Fibroblast of upper back skin (primary cell): ENCODE results near the gene RIN1.
A peak's percentile ranks its signal among the peaks of the same experiment; 100 is the strongest.
"Not testable (repeated sequence)": the region's sequence is repeated elsewhere in the genome, so short reads cannot be mapped to it uniquely, and the experiment has no call there.

ENCODE experiments used
- DNase-seq: peaks from one replicate; pipeline ENCODE4 v3.0.0-alpha.2; 2013

The RIN1 gene

DNA sequence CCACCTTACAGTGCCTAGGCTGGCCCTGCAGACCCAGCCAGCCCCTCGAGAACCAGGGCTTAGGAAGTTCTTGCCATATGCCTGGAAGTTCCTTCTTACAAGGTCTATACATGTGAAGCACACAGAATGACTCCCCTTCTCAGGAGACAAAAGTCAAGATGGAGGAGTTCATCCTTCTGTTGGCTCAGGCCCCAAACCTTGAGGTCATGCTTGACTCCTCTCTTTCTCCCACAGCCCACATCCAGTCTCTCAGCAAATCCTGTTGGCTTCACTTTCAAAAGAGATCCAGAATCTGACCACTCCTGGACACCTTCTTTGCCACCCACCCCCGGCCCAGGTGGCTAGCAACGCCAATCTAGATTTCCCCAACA is 17.6 kb downstream of the RIN1 start:
- peak; percentile 63 for DNase-seq

DNA sequence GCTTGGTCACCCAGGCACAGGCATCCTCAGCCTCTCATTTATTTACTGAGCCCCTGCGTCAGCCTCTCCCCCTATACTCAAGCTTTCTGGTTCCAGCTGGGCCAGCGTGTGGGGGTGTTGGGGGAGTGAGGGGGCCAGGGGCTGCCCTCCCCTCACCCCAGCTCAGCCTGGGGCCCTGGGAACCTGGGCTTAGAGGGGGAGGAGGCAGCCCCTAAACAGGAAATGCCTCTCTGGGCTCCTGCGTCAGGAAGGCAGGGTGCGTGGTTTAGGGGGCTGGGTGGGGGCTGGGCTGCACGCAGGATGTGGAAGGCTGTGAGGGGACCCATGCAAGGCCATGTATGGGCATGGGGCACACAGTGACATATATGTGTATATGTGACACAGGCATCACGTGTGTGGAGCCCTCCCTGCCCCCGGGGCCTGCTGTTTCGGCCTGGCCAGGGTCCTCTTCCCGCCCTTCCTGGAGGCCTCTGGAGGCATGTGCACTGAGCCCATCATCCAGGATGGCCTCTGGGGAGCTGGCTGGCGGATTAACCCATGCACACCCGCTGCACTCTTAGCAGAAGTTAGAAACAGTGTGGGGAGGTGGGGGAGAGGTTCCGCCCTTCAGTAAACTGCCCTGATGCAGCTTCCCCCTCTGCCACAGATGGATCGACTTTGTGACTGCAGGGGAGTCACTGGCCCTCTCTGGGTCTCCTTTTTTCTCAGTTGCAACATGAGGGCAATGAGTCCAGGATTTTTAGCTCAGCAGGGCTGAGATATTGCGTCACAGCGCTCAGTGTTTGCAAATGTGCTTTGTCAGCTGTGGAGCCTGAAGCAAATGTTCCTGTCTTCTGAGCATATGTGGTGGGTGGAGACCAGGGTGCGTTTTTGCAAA is 18.3 kb downstream of the RIN1 start:
- peak; percentile 91 for DNase-seq

DNA sequence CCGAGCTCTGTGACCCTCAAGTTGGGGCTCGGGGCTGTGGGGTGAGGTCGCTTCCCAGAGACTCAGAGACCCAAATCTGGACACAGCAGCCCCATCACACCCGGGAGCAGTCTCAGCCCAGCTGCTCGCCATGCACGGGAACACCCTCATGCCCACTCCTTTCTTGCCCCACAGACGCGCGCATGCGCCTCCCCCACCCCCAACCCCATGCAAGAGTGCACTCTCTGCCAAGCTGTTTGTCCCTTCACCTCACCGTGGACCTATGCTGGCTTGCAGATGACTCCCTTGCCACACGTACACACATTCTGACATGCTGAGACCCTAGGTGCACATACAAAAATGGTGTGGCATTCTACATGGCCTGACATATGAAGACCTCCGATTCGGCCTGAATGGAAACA is 18.9 kb downstream of the RIN1 start:
- peak; percentile 82 for DNase-seq

GRCh38 chr11:66316849-66317251 is 19.4 kb downstream of the RIN1 start, which contains the start of gene CD248:
TSS of gene CD248 (minus strand) at chr11:66317044. CDS start at chr11:66317027, 17 bp downstream.
- DNase-seq = peak; percentile 93

- no peak for DNase-seq
Measured at GRCh38 chr11:66315921-66316811, 20.1 kb downstream of the RIN1 start.

DNA sequence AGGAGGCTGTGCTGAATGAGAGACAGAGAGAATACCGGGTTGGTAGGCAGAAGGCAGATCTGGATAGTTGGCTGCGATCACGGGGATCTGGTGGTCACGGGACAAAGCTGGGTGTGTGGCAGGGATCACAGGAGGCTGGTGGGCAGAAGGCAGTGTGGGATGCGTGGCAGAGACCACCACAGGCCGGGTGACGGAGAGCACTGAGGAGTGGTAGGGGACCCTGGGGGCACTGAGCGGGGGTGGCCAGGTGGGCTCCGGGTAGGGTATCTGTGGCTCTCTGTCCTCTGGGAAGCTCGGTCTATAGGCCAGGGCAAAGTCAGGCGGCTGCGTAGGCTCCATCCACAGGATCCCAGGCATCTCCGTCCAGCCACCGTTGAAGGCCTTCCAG is 20.7 kb downstream of the RIN1 start:
- DNase-seq = no peak

- no peak for DNase-seq
Measured at GRCh38 chr11:66314561-66315497, 21.4 kb downstream of the RIN1 start.

DNA sequence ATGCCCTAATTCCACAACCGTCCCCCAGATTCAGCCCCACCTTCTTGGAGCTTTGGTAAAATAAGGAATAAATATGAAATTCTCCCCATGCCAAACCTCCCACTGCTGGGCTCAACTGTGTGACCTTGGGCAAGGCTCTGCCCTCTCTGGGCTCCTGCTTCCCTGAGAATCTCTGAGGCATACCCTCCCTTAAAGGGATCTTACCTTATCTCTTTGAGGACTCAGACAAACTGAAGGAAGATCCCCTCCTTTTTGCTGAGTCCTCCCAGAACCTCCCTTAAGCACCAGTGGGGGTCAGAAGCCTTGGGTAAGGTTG is 22.1 kb downstream of the RIN1 start:
- DNase-seq = no peak

GRCh38 chr11:66313321-66314185 is 22.7 kb downstream of the RIN1 start:
- no peak for DNase-seq

- peak; percentile 100 for DNase-seq
Measured at GRCh38 chr11:66312549-66313320, 23.5 kb downstream of the RIN1 start.

GRCh38 chr11:66311965-66312548 is 24.2 kb downstream of the RIN1 start:
- peak; percentile 90 for DNase-seq

GRCh38 chr11:66311470-66311964 is 24.7 kb downstream of the RIN1 start:
- no peak for DNase-seq

- not testable (repeated sequence) for DNase-seq
Measured at GRCh38 chr11:66310803-66311440, 25.3 kb downstream of the RIN1 start.

DNA sequence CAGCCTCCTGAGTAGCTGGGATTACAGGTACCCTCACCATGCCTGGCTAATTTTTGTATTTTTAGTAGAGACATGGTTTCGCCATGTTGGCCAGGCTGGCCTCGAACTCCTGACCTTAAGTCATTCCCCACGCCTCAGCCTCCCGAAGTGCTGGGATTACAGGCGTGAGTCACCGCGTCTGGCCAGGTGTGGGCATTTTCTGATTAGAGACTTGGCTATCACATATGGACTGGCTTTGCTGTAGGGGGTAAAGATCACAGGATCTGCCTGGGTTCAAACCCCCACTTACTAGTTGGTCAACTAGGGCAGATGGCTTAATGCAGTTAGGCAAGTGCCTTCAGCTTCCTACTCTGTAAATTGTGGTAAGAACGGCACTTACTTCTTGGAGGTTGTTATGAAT is 25.9 kb downstream of the RIN1 start:
- no peak for DNase-seq

GRCh38 chr11:66309475-66309874 is 26.8 kb downstream of the RIN1 start:
- DNase-seq = no peak

- DNase-seq = no peak
Measured at GRCh38 chr11:66302656-66303055, 33.6 kb downstream of the RIN1 start.

DNA sequence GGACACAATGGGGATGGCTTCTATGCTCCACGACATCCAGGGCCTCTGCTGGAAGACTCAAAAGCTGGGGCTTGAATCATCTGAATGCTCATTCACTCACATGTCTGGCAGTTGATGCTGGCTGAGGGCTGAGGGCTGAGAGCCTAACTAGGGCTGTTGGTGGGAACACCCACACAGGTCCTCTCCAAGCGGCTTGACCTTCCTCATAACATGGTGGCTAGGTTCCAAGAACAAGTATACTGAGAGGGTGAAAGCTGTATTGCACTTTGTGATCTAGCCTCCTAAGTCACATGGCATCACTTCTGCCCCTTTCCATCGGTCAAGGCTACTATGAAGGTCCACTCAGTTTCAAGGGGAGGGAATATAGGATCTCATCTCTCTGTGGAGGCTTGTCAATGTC is 37.0 kb downstream of the RIN1 start:
- no peak for DNase-seq

GRCh38 chr11:66297610-66298009 is 38.6 kb downstream of the RIN1 start:
- DNase-seq = no peak
